ENCODE data around the gene PTK6.

PTK6 gene

GRCh38 chr20:63534831-63535651 is 2.1 kb downstream of the PTK6 start:
- no peak for DNase-seq (ENCODE audit: low read depth)
- H3K4me3 ChIP-seq (replicated peaks; ENCODE audit: low read depth, low read length) = no peak overlapping the region

GRCh38 chr20:63534427-63534830 is 2.7 kb downstream of the PTK6 start:
- no peak overlapping the region for H3K4me3 ChIP-seq (replicated peaks; ENCODE audit: low read depth, low read length)
- DNase-seq (ENCODE audit: low read depth) = no peak
- TF ChIP-seq CTCF (IDR thresholded peaks at IDR 0.05; ENCODE audit: low read length, missing control alignments) = no peak

More at GRCh38 chr20:63534831-63535651, 2.1 kb downstream of the PTK6 start:
- TF ChIP-seq CTCF (IDR thresholded peaks at IDR 0.05; ENCODE audit: low read length, missing control alignments) = no peak

- TF ChIP-seq CTCF (IDR thresholded peaks at IDR 0.05; ENCODE audit: low read length, missing control alignments) = no peak
- DNase-seq (ENCODE audit: low read depth) = no peak
- H3K4me3 ChIP-seq (replicated peaks; ENCODE audit: low read depth, low read length) = no peak overlapping the region
These were observed 3.2 kb downstream of the PTK6 start for GRCh38 chr20:63533871-63534393.

GRCh38 chr20:63533388-63533787 is 3.8 kb downstream of the PTK6 start:
- H3K4me3 ChIP-seq (replicated peaks; ENCODE audit: low read depth, low read length) = no peak overlapping the region
- TF ChIP-seq CTCF (IDR thresholded peaks at IDR 0.05; ENCODE audit: low read length, missing control alignments) = no peak
- DNase-seq (ENCODE audit: low read depth) = no peak

GRCh38 chr20:63532449-63532971 is 4.7 kb downstream of the PTK6 start:
- H3K4me3 ChIP-seq (replicated peaks; ENCODE audit: low read depth, low read length) = no peak overlapping the region
- TF ChIP-seq CTCF (IDR thresholded peaks at IDR 0.05; ENCODE audit: low read length, missing control alignments) = no peak
- DNase-seq (ENCODE audit: low read depth) = no peak

- no peak for DNase-seq (ENCODE audit: low read depth)
- no peak overlapping the region for H3K4me3 ChIP-seq (replicated peaks; ENCODE audit: low read depth, low read length)
- TF ChIP-seq CTCF (IDR thresholded peaks at IDR 0.05; ENCODE audit: low read length, missing control alignments) = no peak
These were observed 5.3 kb downstream of the PTK6 start for GRCh38 chr20:63531686-63532448.
